GM19351 (cell line): Measurements from ENCODE around the gene ZC3H13.

Experiments used
- ATAC-seq: cut with Tn5 transposase; IDR thresholded peaks from one replicate; pipeline ENCODE4 v1.9.1; 2021; ENCODE audit warnings: mild to moderate bottlenecking, moderate library complexity; ENCODE audit not compliant: unreplicated experiment

The ZC3H13 gene

DNA sequence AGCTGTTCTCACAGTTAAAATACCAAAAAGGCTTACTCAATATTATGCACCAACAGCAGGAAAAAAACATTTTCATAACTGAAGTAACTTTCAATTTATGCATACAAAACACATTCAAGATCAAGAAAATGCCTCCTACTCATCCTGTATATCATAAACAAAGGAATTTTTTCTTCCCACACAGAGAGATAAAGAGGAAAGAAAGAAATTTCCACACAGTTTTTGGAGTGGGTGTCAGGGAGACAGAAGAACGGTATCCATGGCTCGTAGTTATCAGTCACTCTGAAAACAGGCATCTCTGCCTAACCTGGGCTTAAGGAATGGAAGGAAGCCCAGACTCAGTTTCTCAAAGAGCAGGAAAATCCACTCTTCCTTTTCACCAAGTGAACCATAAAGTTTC, 108.6 kb downstream of the ZC3H13 start:
- ATAC-seq = no peak

DNA sequence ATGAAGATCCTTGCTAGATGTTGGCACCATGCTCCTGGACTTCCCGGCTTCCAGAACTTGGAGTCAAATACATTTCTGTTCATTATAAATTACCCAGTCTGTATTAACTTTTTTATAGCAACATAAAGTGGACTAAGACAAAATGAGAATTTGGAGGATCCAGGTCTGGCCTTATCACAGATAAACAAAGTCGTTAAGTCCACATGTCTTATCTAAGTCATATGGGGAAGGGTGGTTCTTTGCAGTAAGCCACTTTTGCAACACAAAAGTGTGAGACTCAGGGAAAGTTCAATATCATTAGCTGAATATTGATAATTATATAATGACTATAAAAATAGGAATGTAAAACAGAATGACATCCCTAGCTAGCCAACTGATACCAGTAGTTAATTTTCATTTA, 109.4 kb downstream of the ZC3H13 start:
- ATAC-seq = no peak

DNA sequence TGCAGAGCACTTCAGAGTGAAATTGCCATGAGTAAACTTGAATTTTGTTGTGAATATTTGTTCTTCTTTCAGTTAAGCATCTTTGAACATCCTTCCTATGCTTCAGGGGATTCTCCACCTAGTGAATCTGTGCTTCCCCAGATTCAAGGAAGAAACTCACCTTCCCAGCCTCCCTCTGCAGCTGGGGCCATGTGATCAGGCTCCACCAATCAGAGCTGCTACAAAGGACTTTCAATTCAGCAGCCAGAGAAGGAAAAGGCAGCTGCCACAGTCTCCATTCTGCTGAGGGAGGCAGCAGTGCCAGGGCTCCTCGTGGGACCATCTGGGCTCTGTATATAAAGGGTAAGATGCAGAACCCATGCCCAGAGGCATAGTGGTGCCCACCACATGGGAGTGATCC, 111.3 kb downstream of the ZC3H13 start:
- no peak for ATAC-seq

DNA sequence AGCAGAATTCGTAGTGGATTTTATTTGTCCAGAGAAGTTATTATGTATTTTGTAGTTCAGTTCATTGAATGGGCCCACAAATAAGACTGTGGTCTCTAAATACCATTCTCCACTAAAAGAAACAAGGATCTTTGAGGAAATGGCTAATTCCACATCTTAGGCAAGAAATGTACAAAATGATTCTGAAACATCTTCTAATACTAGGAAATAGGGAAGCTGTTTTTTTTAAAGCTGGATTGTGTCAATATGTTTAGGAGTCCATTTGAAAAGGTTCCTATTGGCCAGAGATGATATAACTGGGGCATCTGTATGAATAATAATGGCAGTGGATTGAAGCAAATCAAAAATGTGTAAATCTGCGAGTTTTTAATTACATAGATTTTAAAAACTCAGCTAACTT, 112.5 kb downstream of the ZC3H13 start:
- ATAC-seq = no peak

DNA sequence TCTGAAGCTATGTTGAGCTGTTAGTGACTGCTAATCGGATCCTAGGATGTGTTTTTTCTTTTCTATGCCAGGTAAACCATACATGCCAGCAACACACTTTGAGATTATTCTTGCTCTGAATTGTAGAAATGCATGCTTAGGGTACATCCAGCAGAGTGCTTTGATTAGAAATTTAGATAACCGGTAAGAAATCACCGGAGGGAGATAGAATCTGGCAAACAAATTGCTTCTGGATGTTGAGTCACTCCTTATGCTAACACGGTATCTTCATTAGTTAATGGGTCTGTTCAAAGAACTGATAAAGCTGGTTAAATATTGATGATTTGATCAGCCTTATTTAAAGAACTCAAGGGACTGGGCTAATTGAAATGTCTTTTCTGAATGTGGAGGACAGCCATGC, 115.9 kb downstream of the ZC3H13 start:
- ATAC-seq = no peak

DNA sequence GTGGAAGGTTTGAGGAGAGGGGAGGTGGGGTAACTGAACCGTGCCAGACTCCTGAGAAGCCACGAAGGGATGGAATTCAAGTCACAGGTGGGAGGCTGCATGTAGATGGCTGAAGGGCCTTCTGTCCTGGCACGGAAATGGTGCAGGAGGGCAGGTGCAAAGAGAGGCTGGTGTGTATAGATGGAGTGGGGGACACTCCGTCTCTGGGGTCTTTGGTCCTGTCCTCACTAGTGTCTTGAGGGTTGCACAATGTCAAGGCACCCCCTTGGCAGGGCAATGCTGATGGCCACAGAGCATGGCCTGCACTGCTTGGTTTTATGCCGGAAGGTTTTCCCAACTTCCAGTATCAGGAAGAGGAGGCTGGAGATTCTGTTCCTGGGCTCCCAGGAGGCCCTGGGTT, 118.3 kb downstream of the ZC3H13 start:
- no peak for ATAC-seq

DNA sequence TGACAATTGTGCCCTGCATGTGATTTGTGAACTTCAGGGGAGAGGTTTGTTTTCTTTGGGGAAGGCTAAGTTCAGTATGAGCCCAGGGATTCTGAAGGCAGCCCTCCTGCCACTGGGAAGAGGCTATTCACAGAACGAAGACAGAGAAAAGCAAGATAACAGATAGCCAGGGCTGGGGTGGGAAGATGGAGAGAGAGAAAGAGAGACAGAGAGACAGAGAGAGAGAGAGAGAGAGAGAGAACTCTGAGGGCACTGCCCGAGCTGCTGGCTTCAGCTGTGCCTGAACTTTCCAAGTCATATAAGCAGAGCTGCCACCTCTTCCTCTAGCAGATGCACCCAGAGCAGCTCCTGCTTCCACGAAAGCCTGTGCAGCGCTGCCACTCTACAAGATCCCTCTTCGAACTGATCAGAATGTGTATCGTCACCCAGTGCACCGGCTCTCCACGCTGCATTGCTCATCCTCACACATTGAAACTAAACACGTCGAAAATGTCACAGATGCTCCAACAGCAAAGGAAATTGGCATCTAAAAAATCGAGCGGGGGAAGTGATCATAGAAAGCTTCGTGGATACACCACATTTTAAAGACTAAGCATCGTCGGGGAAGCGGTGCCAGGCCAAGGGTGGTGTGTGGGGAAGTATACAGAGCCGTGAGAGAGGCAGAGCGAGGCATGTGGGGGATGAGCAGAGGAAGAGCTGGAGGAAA, 119.2 kb downstream of the ZC3H13 start:
- ATAC-seq = no peak

DNA sequence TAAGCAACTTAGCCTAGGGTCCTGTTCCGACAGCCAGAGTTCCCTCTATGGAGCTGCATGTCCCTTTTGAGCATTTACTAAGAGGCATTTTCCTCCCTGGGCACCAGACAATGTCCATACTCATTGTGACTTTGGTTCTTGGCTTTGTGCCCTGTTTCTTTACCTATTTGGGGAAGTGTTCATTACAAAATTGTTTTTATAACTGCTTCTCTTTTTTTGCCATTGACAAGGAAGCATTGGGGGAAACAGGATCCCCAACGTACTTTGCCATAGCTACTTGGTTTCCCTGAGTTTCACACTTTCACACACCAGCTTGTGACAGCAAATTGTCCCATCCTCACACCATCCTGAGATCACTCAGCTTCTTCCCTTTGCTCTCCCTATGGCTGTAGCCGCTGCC, 119.9 kb downstream of the ZC3H13 start:
- ATAC-seq = no peak

DNA sequence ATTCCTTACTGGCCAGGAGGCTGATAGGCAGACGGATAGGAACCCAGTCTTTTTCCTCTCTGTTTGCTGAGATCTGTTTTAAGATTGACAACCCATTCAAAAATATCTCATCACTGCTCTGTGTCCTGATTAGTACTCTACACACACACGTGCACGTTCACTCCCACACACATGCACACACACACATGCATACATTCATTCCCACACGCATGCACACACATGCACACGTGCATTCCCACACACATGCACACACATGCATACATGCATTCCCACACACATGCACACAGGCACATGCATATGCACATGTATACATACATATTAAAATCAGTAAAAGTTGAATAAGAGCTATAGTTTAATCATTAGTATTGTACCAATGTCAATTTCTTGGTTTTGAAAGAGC, 120.4 kb downstream of the ZC3H13 start:
- ATAC-seq = no peak

DNA sequence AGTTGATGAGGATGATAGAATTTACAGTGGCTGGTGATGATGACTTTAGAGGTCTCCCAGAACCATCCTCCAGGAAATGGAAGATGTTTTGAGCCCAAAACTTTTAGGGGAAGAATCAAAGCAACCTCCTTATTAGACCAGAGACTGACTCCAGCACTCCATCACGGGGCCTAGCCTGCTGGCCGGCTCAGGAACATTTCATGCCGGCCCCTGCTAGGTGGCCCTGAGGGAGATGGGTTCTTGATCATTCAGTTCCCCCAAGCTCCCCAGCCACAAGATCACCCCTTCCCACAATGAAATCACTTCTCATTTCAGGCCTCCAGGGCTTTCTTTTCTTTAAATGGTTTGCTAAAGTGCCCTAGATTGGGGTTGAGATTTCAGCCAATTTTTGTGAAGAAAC, 121.3 kb downstream of the ZC3H13 start:
- ATAC-seq = no peak

DNA sequence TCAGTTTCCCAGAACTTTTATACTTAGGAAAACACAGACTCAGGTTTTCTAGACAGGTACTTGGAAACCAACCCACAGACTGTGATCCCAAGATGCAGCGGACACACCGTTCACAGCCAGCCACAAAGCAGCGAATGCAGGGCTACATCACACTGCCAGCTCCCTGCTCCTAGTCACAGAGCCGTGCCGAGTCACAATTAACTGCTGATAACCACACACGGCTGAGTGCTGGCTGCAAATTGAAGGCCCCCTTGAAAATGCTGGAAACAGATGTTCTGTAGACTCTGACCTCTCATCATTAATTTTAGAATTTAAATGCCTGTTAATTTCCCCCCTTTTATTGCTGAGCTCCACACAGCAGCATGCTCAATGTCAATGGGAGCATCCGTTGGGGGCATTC, 122.4 kb downstream of the ZC3H13 start:
- no peak for ATAC-seq

DNA sequence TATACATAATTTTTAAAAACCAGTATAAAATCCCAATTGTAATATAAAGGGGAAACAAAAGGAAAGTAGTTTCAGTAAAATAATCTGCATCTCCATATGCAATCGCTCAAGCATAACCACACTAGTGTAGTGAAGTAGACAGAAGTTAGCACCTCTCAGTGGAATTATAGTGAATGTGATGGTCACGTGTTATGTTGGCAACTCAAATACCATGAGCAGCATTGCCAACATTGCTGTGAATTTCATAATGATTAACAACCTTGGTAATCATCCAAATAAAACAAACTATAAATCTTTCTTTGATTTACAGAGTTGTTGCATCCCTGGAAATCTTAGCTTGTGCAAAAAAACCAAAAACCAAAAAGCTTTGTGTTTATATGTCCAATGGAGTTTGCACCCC, 123.7 kb downstream of the ZC3H13 start:
- ATAC-seq = no peak

DNA sequence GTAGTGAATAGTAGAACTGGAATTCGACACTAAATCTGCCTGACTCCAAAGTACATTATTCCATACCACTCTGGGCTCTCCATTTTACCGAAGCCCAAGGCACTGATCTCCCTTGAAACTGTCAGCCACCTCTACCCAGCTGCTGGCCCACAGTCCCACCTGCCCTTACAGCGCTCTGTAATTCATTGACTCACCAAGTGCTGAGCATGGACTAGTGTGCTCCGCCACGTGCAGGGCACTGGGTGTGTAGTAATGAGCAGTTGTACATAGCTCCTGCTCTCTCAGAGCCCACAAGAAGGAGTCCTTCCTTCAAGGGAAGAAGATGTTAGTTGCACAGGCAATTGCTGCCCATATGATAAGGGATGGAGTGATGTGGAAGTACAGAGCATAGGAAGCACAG, 124.4 kb downstream of the ZC3H13 start:
- no peak for ATAC-seq

DNA sequence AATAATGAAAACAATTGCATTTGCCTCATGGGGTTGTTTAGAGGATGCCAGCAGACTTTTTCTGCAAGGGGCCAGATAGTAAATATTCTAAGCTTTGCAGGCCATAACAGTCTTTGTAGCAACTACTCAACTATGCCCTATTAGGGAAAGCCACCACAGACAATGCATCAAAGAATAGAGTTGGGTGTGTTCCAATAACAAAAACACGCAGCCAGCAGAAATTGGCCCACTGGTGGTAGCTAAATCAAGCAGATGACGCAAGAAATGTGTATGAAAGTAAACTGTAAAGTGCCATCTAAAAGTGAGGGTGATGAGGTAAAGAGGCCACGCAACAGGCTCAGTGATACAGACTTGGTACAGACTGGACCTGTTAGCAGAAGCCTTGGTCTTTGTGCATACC, 125.8 kb downstream of the ZC3H13 start:
- ATAC-seq = no peak

DNA sequence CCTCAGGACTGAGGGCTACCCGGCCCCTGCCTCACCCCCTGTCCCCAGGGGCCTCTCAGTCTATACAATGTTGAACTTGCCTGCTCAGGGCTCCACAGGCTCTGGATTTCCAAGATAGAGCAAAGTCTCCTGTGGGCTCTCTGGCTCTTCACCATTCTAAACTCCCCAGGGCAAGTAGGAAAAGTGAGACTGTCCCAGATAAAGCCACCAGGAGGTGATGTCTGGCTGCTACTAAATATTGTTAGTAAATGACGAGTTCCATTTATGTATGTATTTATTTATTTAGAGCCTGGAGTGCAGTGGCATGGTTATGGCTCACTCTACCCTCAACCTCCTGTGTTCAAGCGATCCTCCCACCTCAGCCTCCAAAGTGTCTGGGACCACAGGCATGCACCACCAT, 127.4 kb downstream of the ZC3H13 start:
- no peak for ATAC-seq

DNA sequence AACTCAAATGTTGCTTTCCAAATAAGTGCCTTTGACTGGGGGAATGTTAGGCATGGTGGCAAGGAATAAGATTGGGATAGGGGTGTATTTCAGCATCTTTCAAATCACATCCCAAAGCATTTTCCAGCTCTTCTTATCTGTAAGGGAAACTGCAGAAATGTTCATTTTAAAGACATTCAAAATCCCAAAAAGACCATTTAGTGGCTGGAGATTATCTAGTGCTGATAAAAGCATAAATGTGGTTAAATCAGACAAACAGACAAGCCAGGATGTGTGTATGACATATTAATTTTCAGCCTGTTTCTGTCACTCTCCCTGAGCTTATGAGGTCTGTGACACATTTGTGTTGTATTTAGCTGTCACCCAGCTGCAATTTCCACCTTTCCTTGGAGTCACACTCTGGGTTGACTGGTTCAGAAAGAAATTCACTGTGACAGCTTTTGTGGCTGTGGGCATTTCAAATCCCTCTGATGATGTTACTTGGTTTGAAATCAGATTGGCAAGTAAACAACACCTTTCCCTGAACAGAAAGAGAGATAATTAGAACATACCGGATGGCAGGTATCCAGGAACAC, 131.3 kb downstream of the ZC3H13 start:
- no peak for ATAC-seq

DNA sequence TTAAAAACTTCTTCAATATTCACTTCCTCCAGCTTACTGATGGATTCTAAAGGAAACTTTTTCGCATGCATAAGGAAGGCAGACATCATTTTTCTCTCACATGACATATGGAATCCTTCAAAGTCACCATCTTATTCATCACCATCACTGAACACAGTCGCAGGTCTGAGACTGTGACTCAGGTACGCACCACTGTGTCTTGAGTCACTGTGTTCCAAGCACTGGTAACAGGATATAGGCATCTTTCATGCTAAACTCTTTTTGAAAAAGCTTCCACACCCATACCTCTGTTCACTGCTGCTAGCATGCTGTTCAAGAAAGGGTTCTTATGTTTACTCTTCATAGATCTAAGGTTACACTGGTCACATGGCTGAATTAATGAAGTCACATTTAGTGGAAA, 133.9 kb downstream of the ZC3H13 start:
- ATAC-seq = no peak

DNA sequence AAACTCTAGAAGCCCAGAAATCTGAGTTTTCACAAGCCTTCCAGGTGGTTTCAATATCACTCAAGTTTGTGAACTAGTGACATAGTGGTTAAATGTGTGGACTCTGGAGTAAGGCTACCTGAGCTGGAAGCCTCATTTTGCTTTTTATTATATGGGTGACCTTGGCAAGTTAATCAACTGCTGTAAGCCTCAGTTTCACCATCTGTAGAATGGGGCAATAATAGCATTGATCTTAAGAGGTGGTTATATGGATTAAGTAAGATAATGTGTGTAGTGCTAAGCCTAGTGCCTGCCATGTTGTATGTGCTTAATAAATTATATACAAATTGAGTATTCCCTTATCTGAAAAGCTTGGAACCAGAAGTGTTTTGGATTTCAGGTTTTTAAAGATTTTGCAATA, 135.5 kb downstream of the ZC3H13 start:
- ATAC-seq = no peak

DNA sequence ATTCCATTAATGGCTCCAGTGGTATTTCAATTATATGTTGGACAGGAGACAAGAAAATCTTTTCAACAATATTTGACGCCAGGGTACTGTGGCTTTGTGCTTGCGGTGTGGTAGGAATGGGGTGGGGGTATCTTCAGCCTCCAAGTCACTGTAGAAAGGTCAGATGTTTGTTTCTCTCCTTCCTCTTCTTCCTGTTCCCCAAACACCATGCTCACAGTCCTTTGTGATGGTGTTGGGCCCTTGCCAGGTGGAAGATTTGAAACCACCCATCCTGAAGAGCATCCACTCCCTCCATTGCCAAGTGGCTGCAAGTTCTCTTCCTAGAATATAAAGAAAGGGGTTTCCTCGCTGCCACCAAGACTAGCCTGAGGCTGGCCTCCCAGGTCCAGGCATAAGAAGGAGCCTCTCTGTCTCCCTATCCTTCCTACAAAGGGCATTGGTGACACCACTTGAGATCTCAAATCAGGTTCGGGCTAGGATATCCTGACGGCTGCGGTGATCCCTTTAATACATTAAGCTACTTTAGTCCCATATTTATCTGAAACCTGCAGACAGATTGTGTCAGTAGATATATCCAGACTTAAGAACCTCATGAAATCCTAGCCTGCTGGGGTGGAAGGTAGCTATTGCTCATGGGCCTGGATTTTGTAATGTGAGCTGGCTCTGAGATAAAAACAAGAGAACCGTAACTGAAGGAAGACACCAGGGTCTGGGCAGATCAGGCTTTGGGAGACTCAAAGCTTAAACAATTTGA, 136.7 kb downstream of the ZC3H13 start:
- ATAC-seq = no peak

DNA sequence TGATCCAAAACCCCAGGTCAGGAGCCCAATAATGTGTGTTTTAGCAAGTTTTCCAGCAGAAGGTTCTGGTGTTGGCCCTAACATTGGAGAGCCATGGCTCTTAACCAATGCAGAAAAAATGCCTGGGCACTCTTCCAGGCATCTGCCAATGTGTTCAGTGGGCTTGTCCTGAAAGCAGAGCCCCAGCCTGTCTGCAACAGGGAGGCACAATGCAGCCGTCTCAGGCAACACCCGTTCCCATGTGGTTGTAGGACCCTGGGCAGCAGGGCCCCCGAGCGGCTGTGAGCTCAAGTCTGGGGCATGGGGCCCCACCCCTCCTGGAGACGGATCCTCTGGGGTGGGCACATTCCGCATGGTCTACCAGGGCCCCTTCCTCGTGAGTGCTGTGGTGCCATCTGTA, 142.9 kb downstream of the ZC3H13 start:
- ATAC-seq = no peak

DNA sequence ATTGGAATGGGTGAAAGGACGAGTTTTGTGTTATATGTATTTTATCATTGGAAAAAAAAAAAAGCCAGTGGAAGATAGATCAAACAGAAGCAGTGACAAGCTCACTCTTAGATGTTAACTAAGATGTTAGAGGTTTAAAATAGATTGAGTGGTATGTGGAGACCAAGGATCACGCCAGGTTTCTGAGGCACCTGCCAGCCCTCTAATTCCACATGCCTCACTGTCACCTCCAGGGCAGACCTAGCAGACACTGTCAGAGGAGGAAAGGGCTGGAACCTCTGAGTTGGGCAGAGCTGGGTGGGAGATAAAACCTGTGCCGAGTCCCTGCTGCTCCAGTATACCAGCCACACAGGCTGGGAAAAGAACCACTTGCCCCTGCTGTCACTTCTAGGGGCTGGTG, 143.5 kb downstream of the ZC3H13 start:
- no peak for ATAC-seq

DNA sequence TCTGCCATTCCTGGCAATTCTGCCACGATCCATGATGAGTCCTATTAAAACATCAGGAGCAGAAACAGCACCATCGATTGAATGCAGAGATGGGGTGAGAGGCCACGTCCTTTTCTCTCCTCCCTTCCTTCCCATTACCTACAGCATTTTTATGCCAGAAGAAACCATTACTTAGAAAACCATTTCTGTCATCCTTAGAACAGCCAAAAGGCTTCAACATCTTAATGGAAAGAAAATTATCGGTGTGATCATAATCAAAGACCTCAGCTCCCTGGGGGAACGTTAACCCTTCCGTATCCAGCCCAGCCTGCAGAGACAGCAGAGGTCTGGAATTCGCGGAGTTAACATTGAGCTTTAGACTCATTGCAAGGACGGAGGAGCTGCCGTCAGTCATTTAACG, 145.0 kb downstream of the ZC3H13 start:
- no peak for ATAC-seq
